ENCODE data around the gene ACD. TPM values are rescaled to one million over a fixed set of nuclear protein-coding genes. Genes with fewer than 3 reads are reported as not detected.

ACD gene
- total RNA-seq, 1 experiment from 2014 or later, result 41.3 TPM

DNA sequence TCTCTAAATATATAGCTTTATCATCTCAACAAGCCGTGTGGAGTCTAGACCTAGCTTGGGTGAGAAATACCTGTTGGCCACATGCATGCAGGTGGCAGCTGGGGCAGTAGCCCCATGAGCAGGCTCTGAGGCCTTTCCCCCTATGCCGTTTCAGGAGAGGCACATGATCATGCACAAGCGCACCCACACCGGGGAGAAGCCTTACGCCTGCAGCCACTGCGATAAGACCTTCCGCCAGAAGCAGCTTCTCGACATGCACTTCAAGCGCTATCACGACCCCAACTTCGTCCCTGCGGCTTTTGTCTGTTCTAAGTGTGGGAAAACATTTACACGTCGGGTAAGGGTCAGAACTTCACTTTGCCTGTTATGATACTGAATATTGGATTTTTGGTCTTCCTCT is 31.8 kb downstream of the ACD start:
- no peak overlapping the region for H3K4me3 Mint-ChIP-seq
- no peaks in the 10 kb centered on the region for H3K9me3 Mint-ChIP-seq
- H3K27ac Mint-ChIP-seq, result no peak overlapping the region
- DNase-seq (ENCODE audit: low spot score) (no peak), ATAC-seq (no peak)
- ChIA-PET CTCF (interaction anchor here (1.2 to 1.9 kb wide), 2 partner anchors 81 to 107 kb away, joined by 4 to 6 read pairs; no protein-coding TSS in a partner anchor), POLR2A (interaction anchor here (0.6 kb wide), 1 partner anchor 127 kb away, joined by 3 read pairs; no protein-coding TSS in a partner anchor)
- H3K27me3 Mint-ChIP-seq (ENCODE audit: low read depth), result no peaks in the 10 kb centered on the region; the same call in 1 of the 2 replicates
- no peaks in the 10 kb centered on the region for H3K4me1 Mint-ChIP-seq
- TF ChIP-seq ZNF263 (CRISPR knock-in tag; IDR thresholded peaks at IDR 0.05; ENCODE audit: low read depth) (no peak), ZNF121 (CRISPR knock-in tag; IDR thresholded peaks at IDR 0.05) (no peak), SMAD3 (CRISPR knock-in tag; IDR thresholded peaks at IDR 0.05; ENCODE audit: borderline replicate concordance) (no peak), HMGA2 (CRISPR knock-in tag; IDR thresholded peaks at IDR 0.05) (no peak), JUN (CRISPR knock-in tag; IDR thresholded peaks at IDR 0.05) (no peak), ZNF396 (CRISPR knock-in tag; IDR thresholded peaks at IDR 0.05; ENCODE audit: borderline replicate concordance) (no peak), KAT7 (CRISPR knock-in tag; IDR thresholded peaks at IDR 0.05; ENCODE audit: borderline replicate concordance) (no peak), TEAD1 (CRISPR knock-in tag; IDR thresholded peaks at IDR 0.05) (no peak), CBFB (CRISPR knock-in tag; IDR thresholded peaks at IDR 0.05; ENCODE audit: low read depth) (no peak), OVOL2 (CRISPR knock-in tag; IDR thresholded peaks at IDR 0.05; ENCODE audit: borderline replicate concordance) (no peak), ZNF423 (CRISPR knock-in tag; IDR thresholded peaks at IDR 0.05) (no peak), CREB1 (CRISPR knock-in tag; IDR thresholded peaks at IDR 0.05) (no peak)
- TF ChIP-seq, protein P1, sequence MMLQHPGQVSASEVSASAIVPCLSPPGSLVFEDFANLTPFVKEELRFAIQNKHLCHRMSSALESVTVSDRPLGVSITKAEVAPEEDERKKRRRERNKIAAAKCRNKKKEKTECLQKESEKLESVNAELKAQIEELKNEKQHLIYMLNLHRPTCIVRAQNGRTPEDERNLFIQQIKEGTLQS (CRISPR knock-in tag; conservative IDR thresholded peaks at IDR 0.05), result no peak
- TF ChIP-seq, protein P2, sequence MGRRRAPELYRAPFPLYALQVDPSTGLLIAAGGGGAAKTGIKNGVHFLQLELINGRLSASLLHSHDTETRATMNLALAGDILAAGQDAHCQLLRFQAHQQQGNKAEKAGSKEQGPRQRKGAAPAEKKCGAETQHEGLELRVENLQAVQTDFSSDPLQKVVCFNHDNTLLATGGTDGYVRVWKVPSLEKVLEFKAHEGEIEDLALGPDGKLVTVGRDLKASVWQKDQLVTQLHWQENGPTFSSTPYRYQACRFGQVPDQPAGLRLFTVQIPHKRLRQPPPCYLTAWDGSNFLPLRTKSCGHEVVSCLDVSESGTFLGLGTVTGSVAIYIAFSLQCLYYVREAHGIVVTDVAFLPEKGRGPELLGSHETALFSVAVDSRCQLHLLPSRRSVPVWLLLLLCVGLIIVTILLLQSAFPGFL (CRISPR knock-in tag; IDR thresholded peaks at IDR 0.05; ENCODE audit: borderline replicate concordance), result no peak
- TF ChIP-seq, protein P3, sequence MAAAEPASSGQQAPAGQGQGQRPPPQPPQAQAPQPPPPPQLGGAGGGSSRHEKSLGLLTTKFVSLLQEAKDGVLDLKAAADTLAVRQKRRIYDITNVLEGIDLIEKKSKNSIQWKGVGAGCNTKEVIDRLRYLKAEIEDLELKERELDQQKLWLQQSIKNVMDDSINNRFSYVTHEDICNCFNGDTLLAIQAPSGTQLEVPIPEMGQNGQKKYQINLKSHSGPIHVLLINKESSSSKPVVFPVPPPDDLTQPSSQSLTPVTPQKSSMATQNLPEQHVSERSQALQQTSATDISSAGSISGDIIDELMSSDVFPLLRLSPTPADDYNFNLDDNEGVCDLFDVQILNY (CRISPR knock-in tag; IDR thresholded peaks at IDR 0.05), result no peak
- TF ChIP-seq, protein P4, sequence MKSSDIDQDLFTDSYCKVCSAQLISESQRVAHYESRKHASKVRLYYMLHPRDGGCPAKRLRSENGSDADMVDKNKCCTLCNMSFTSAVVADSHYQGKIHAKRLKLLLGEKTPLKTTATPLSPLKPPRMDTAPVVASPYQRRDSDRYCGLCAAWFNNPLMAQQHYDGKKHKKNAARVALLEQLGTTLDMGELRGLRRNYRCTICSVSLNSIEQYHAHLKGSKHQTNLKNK (CRISPR knock-in tag; IDR thresholded peaks at IDR 0.05), result no peak
- TF ChIP-seq, protein P5, sequence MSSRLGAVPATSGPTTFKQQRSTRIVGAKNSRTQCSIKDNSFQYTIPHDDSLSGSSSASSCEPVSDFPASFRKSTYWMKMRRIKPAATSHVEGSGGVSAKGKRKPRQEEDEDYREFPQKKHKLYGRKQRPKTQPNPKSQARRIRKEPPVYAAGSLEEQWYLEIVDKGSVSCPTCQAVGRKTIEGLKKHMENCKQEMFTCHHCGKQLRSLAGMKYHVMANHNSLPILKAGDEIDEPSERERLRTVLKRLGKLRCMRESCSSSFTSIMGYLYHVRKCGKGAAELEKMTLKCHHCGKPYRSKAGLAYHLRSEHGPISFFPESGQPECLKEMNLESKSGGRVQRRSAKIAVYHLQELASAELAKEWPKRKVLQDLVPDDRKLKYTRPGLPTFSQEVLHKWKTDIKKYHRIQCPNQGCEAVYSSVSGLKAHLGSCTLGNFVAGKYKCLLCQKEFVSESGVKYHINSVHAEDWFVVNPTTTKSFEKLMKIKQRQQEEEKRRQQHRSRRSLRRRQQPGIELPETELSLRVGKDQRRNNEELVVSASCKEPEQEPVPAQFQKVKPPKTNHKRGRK (CRISPR knock-in tag; IDR thresholded peaks at IDR 0.05; ENCODE audit: borderline replicate concordance), result no peak
- TF ChIP-seq, protein P6, sequence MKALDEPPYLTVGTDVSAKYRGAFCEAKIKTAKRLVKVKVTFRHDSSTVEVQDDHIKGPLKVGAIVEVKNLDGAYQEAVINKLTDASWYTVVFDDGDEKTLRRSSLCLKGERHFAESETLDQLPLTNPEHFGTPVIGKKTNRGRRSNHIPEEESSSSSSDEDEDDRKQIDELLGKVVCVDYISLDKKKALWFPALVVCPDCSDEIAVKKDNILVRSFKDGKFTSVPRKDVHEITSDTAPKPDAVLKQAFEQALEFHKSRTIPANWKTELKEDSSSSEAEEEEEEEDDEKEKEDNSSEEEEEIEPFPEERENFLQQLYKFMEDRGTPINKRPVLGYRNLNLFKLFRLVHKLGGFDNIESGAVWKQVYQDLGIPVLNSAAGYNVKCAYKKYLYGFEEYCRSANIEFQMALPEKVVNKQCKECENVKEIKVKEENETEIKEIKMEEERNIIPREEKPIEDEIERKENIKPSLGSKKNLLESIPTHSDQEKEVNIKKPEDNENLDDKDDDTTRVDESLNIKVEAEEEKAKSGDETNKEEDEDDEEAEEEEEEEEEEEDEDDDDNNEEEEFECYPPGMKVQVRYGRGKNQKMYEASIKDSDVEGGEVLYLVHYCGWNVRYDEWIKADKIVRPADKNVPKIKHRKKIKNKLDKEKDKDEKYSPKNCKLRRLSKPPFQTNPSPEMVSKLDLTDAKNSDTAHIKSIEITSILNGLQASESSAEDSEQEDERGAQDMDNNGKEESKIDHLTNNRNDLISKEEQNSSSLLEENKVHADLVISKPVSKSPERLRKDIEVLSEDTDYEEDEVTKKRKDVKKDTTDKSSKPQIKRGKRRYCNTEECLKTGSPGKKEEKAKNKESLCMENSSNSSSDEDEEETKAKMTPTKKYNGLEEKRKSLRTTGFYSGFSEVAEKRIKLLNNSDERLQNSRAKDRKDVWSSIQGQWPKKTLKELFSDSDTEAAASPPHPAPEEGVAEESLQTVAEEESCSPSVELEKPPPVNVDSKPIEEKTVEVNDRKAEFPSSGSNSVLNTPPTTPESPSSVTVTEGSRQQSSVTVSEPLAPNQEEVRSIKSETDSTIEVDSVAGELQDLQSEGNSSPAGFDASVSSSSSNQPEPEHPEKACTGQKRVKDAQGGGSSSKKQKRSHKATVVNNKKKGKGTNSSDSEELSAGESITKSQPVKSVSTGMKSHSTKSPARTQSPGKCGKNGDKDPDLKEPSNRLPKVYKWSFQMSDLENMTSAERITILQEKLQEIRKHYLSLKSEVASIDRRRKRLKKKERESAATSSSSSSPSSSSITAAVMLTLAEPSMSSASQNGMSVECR (CRISPR knock-in tag; IDR thresholded peaks at IDR 0.05; ENCODE audit: borderline replicate concordance), result no peak
- peaks cover 54% of the 10 kb centered on the region for H3K36me3 Mint-ChIP-seq

Measured in WTC11 (cell line).